OCI-LY1 (cell line): ENCODE measurements around the gene CORO1C.

ENCODE experiments used
- H2AFZ ChIP-seq: fragments of 200-600 bp; sonication (generic), shearing (Covaris generic); 2 replicates; pipeline ENCODE4 v1.6.0; 2014; ENCODE audit warnings: antibody characterized with exemption, mild to moderate bottlenecking, low read length
- H3F3A ChIP-seq: fragments of 200-600 bp; sonication (generic), shearing (Covaris generic); 2 replicates; pipeline ENCODE4 v1.6.0; 2014; ENCODE audit warnings: mild to moderate bottlenecking, antibody characterized with exemption, low read length, moderate library complexity; ENCODE audit not compliant: insufficient read depth
- H3K27ac ChIP-seq: fragments of 200-600 bp; sonication (generic); 2 replicates; pipeline ENCODE4 v1.5.1; 2014; ENCODE audit warnings: low read length, mixed run types, mild to moderate bottlenecking, low read depth; ENCODE audit not compliant: poor library complexity, severe bottlenecking
- H3K27me3 ChIP-seq: fragments of 200-600 bp; sonication (generic); 2 replicates; pipeline ENCODE4 v1.6.0; 2014; ENCODE audit warnings: antibody characterized with exemption, mild to moderate bottlenecking, low read length, moderate library complexity; ENCODE audit not compliant: insufficient read depth
- H3K36me3 ChIP-seq: fragments of 200-600 bp; sonication (generic); 2 replicates; pipeline ENCODE4 v1.6.1; 2014; ENCODE audit warnings: mild to moderate bottlenecking, antibody characterized with exemption, low read length, moderate library complexity, mixed read lengths; ENCODE audit not compliant: insufficient read depth
- H3K4me1 ChIP-seq: fragments of 200-600 bp; sonication (generic); 2 replicates; pipeline ENCODE4 v1.5.1; 2014; ENCODE audit warnings: mild to moderate bottlenecking, low read length, moderate library complexity; ENCODE audit not compliant: insufficient read depth, severe bottlenecking
- H3K4me2 ChIP-seq: fragments of 200-600 bp; sonication (generic), shearing (Covaris generic); 2 replicates; pipeline ENCODE4 v1.6.1; 2014; ENCODE audit warnings: low read length
- H3K4me3 ChIP-seq: fragments of 200-600 bp; sonication (generic); 2 replicates; pipeline ENCODE4 v1.5.1; 2014; ENCODE audit warnings: low read length, low read depth, mild to moderate bottlenecking, mixed read lengths; ENCODE audit not compliant: poor library complexity, severe bottlenecking
- H3K79me2 ChIP-seq: fragments of 200-600 bp; shearing (Covaris generic); 2 replicates; pipeline ENCODE4 v1.6.1; 2016; ENCODE audit warnings: mixed run types, low read length, mixed read lengths; ENCODE audit not compliant: insufficient read depth
- H3K9ac ChIP-seq: fragments of 200-600 bp; sonication (generic), shearing (Covaris generic); 2 replicates; pipeline ENCODE4 v1.6.1; 2014; ENCODE audit warnings: mild to moderate bottlenecking, low read length, mixed read lengths
- H3K9me2 ChIP-seq: fragments of 200-600 bp; sonication (generic), shearing (Covaris generic); 2 replicates; pipeline ENCODE4 v1.6.1; 2014; ENCODE audit warnings: low read depth, mild to moderate bottlenecking, low read length, mixed read lengths
- H3K9me3 ChIP-seq: fragments of 200-600 bp; shearing (Covaris generic); 2 replicates; pipeline ENCODE4 v1.6.1; 2014; ENCODE audit warnings: low read length, mixed read lengths
- H4K20me1 ChIP-seq: fragments of 200-600 bp; sonication (generic), shearing (Covaris generic); 2 replicates; pipeline ENCODE4 v1.6.0; 2016; ENCODE audit warnings: mild to moderate bottlenecking, low read length; ENCODE audit not compliant: insufficient read depth
- CTCF ChIP-seq: fragments of 200-600 bp; sonication (generic), shearing (Covaris generic); IDR thresholded peaks from 2 replicates; pipeline ENCODE4 v1.5.1; 2017; ENCODE audit warnings: mild to moderate bottlenecking, antibody characterized with exemption, low read length, moderate library complexity, mixed read lengths
- EZH2 ChIP-seq: fragments of 200-600 bp; sonication (generic), shearing (Covaris generic); IDR thresholded peaks from 2 replicates; pipeline ENCODE4 v1.8.0; 2017; ENCODE audit warnings: borderline replicate concordance, mixed run types, mild to moderate bottlenecking, antibody characterized with exemption, low read length, moderate library complexity, mixed read lengths

CORO1C gene

DNA sequence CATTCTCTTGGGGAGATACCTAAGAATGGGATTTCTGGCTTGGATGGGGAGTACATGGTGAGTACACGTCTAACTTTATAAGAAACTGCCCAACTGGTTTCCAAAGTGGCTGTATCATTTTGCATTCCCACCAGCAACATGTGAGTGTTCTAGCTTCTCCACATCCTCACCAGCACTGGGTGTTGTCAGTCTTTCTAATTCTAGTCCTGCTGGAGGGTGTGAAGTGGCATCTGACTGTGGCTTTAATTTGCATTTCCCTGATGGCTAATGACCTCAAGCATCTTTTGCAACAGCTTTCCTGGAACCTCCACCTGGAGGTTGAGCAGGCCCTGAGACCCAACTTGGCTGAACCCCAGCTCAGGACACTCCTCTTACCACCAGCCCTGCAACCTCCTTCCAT is 115.4 kb downstream of the CORO1C start:
- no peak for TF ChIP-seq CTCF
- TF ChIP-seq EZH2 = no peak
- Histone ChIP-seq H3K4me2 (no peak overlapping the region), H3K9me2 (no peaks in the 10 kb centered on the region), H3K79me2 (no peaks in the 10 kb centered on the region), H3K36me3 (no peaks in the 10 kb centered on the region; the same call in 1 of the 2 replicates), H3K9me3 (peaks cover 4% of the 10 kb centered on the region; the same call in 1 of the 2 replicates), H3K4me1 (peaks cover 15% of the 10 kb centered on the region), H3K27me3 (no peaks in the 10 kb centered on the region), H4K20me1 (no peaks in the 10 kb centered on the region), H3K9ac (no peak overlapping the region), H3K27ac (no peak overlapping the region), H2AFZ (no peak overlapping the region), H3K4me3 (no peak overlapping the region), H3F3A (no peaks in the 10 kb centered on the region)

DNA sequence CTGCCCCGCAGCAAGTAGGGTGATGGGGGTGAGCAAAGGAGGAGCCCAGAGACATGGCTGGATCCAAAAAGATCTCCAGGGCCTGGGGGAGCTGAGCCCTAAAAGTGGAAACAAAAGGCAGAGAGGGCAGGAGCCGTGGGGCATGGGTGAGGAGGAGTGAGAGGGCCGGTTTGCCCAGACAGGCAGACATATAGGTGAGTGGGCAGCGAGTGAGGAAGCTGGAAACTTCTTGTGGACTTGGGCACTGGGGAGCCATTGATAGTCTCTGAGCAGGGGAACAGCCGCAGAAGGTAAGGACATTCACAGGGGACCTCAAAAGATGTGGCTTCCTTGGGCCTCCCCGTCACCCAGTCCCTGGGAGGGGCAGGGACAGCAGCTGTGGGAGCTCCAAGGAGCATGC is 116.7 kb downstream of the CORO1C start:
- no peaks in the 10 kb centered on the region for H3F3A ChIP-seq
- peaks cover 15% of the 10 kb centered on the region for H3K4me1 ChIP-seq
- no peaks in the 10 kb centered on the region; the same call in 1 of the 2 replicates for H3K36me3 ChIP-seq

GRCh38 chr12:108614041-108614440 is 117.3 kb downstream of the CORO1C start:
- Histone ChIP-seq H3K4me2 (no peak overlapping the region), H3K27ac (no peak overlapping the region), H3K9ac (no peak overlapping the region), H3K4me3 (no peak overlapping the region), H3K27me3 (no peaks in the 10 kb centered on the region), H3K4me1 (peaks cover 15% of the 10 kb centered on the region), H3K79me2 (no peaks in the 10 kb centered on the region), H3K9me2 (no peaks in the 10 kb centered on the region), H3K9me3 (peaks cover 4% of the 10 kb centered on the region; the same call in 1 of the 2 replicates), H3F3A (no peaks in the 10 kb centered on the region), H4K20me1 (no peaks in the 10 kb centered on the region), H2AFZ (no peak overlapping the region), H3K36me3 (no peaks in the 10 kb centered on the region; the same call in 1 of the 2 replicates)
- no peak for TF ChIP-seq CTCF
- no peak for TF ChIP-seq EZH2

More for the DNA sequence above, 116.7 kb downstream of the CORO1C start:
- H3K79me2 ChIP-seq = no peaks in the 10 kb centered on the region
- no peak overlapping the region for H2AFZ ChIP-seq
- H3K27me3 ChIP-seq = no peaks in the 10 kb centered on the region
- peaks cover 4% of the 10 kb centered on the region; the same call in 1 of the 2 replicates for H3K9me3 ChIP-seq
- no peak overlapping the region for H3K4me3 ChIP-seq
- H3K4me2 ChIP-seq = no peak overlapping the region
- TF ChIP-seq EZH2 (no peak), CTCF (no peak)
- H4K20me1 ChIP-seq = no peaks in the 10 kb centered on the region
- no peaks in the 10 kb centered on the region for H3K9me2 ChIP-seq
- H3K9ac ChIP-seq = no peak overlapping the region
- no peak overlapping the region for H3K27ac ChIP-seq
